Stimulated activated CD8-positive, alpha-beta memory T cell treated with anti-CD3 and anti-CD28 coated beads, Interleukin-7, amount 100 ng/mL, for 1 hour (primary cell): Measurements from ENCODE around the gene ZNF135.

Experiments
- DNase-seq, 2 donors: peaks; one replicate each; pipeline ENCODE4 v3.0.0-alpha.2; 2020; ENCODE audit warnings: low read depth in 2 of 2

Gene ZNF135

GRCh38 chr19:58059003-58059670, at the start of gene ZNF135:
Gene ZNF135 (plus strand): TSS chr19:58059282. CDS start chr19:58060003, 721 bp downstream.
- DNase-seq, result peak; percentile 28 to 34

- no peak for DNase-seq
Observed at GRCh38 chr19:58009301-58009665, 49.8 kb upstream of the ZNF135 start.

GRCh38 chr19:58009666-58010301, 49.3 kb upstream of the ZNF135 start:
- peak; percentile 13 to 30 for DNase-seq

GRCh38 chr19:58010507-58010906, 48.6 kb upstream of the ZNF135 start:
- DNase-seq, result no peak

GRCh38 chr19:58014141-58014540, 44.9 kb upstream of the ZNF135 start:
- no peak for DNase-seq

GRCh38 chr19:58020129-58020528, 39.0 kb upstream of the ZNF135 start:
- no peak for DNase-seq

GRCh38 chr19:58021541-58022282, 37.4 kb upstream of the ZNF135 start:
- peak in 1 of 2 donors; percentile 13 for DNase-seq

GRCh38 chr19:58022283-58022660, 36.8 kb upstream of the ZNF135 start:
- DNase-seq, result no peak

- DNase-seq, result no peak
Observed at GRCh38 chr19:58024661-58025060, 34.4 kb upstream of the ZNF135 start.

GRCh38 chr19:58033741-58034476, 25.2 kb upstream of the ZNF135 start, which contains the start of gene ZSCAN1:
Gene ZSCAN1 (plus strand): TSS chr19:58034025. CDS start chr19:58037837, 3,812 bp downstream.
- DNase-seq, result peak in 1 of 2 donors; percentile 1

GRCh38 chr19:58034477-58034793, 24.6 kb upstream of the ZNF135 start:
- no peak for DNase-seq

- no peak for DNase-seq
Observed at GRCh38 chr19:58035863-58036262, 23.2 kb upstream of the ZNF135 start.

GRCh38 chr19:58037927-58038687, 21.0 kb upstream of the ZNF135 start:
- no peak for DNase-seq

GRCh38 chr19:58038688-58039204, 20.3 kb upstream of the ZNF135 start:
- DNase-seq, result no peak

GRCh38 chr19:58040751-58041525, 18.1 kb upstream of the ZNF135 start:
- no peak for DNase-seq

- DNase-seq, result no peak
Observed at GRCh38 chr19:58042495-58043340, 16.4 kb upstream of the ZNF135 start.

GRCh38 chr19:58044391-58044790, 14.7 kb upstream of the ZNF135 start:
- DNase-seq, result no peak

- DNase-seq, result no peak
Observed at GRCh38 chr19:58044886-58045285, 14.2 kb upstream of the ZNF135 start.

GRCh38 chr19:58045411-58046050, 13.6 kb upstream of the ZNF135 start:
- no peak for DNase-seq
